G401.6 (cell line): ENCODE results near the gene KCNG4.
"Not testable (repeated sequence)": the region's sequence is repeated elsewhere in the genome, so short reads cannot be mapped to it uniquely, and the experiment has no call there.

Experiments used
- FAIRE-seq: peaks from 2 replicates; lab custom pipeline; 2012; peaks lifted over from hg19 to GRCh38; lab: Jason Lieb, UNC

Gene KCNG4

GRCh38 chr16:84234321-84235241, 5.2 kb downstream of the KCNG4 start:
- no peak for FAIRE-seq

GRCh38 chr16:84233748-84234147, 6.1 kb downstream of the KCNG4 start:
- FAIRE-seq: no peak

GRCh38 chr16:84232969-84233368, 6.8 kb downstream of the KCNG4 start:
- FAIRE-seq: no peak

- FAIRE-seq: no peak
Observed at GRCh38 chr16:84232060-84232459, 7.8 kb downstream of the KCNG4 start.

GRCh38 chr16:84229471-84229870, 10.3 kb downstream of the KCNG4 start:
- no peak for FAIRE-seq

GRCh38 chr16:84228256-84228838, 11.5 kb downstream of the KCNG4 start:
- FAIRE-seq: no peak

GRCh38 chr16:84227548-84227947, 12.3 kb downstream of the KCNG4 start:
- FAIRE-seq: no peak

- no peak for FAIRE-seq
Observed at GRCh38 chr16:84226026-84226425, 13.8 kb downstream of the KCNG4 start.

GRCh38 chr16:84225571-84225970, 14.2 kb downstream of the KCNG4 start:
- no peak for FAIRE-seq

GRCh38 chr16:84225126-84225525, 14.7 kb downstream of the KCNG4 start:
- FAIRE-seq: no peak

GRCh38 chr16:84224554-84224953, 15.3 kb downstream of the KCNG4 start:
- no peak for FAIRE-seq

- FAIRE-seq: no peak
Observed at GRCh38 chr16:84223456-84223855, 16.4 kb downstream of the KCNG4 start.

- FAIRE-seq: no peak
Observed at GRCh38 chr16:84220851-84221250, 19.0 kb downstream of the KCNG4 start.

GRCh38 chr16:84218956-84219355, 20.9 kb downstream of the KCNG4 start:
- no peak for FAIRE-seq

GRCh38 chr16:84218176-84218823, 21.5 kb downstream of the KCNG4 start:
- FAIRE-seq: no peak

- not testable (repeated sequence) for FAIRE-seq
Observed at GRCh38 chr16:84216144-84216543, 23.7 kb downstream of the KCNG4 start.

GRCh38 chr16:84215531-84215930, 24.3 kb downstream of the KCNG4 start:
- no peak for FAIRE-seq

- FAIRE-seq: no peak
Observed at GRCh38 chr16:84214451-84215066, 25.3 kb downstream of the KCNG4 start.

GRCh38 chr16:84212631-84213030, 27.2 kb downstream of the KCNG4 start:
- no peak for FAIRE-seq

GRCh38 chr16:84212154-84212553, 27.7 kb downstream of the KCNG4 start:
- FAIRE-seq: no peak

- no peak for FAIRE-seq
Observed at GRCh38 chr16:84209989-84210388, 29.8 kb downstream of the KCNG4 start.

- no peak for FAIRE-seq
Observed at GRCh38 chr16:84207879-84208278, 31.9 kb downstream of the KCNG4 start.

- FAIRE-seq: no peak
Observed at GRCh38 chr16:84207251-84207650, 32.6 kb downstream of the KCNG4 start.
